ENCODE data around the gene KCNJ1. TPM values are rescaled to one million over a fixed set of nuclear protein-coding genes. Genes with fewer than 3 reads are reported as not detected.

Gene KCNJ1
- total RNA-seq, 4 donors from 2014 or later, result not detected

DNA sequence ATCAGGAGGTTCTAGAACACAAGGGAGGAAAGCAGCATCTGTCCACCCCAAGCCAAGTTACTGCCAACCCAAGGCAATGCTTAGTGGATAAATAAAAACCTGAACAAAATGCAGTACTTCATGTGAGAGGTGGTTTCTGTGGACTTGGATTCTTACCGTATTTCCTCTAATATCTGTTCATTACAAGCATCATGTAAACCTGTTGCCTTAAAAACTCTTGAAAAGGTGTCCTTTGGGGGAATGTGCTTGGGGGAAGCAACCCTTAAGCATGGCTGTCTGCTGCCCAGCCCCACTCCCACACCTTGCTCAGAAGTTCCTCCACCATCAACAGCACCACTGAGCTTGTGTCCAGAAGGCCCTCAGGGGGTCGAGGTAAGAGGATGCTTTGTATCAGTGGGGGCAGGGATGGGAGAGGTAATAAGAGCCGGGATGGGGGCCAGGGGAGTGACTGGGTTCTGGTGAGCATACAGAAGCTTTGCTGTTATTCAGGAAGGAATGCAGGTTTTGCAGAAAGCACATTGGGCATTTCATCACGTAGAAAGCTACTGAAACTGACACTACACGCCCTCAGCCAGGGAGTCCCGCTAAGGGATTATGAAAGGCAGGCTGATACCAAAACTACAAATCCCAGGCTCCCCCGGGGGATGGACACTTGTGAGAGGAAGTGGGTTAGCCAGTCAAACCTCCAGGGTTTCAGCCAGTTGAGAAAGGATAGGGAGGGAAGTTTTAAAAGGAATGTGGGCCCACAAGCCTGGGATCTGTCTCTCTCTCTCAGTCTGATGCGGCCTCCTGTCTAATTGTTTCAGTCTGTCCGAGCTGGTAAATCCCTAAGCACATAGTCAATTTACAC lies 52.0 kb downstream of the KCNJ1 start:
- DNase-seq, result no peak
- H3K4me1 ChIP-seq, result no peaks in the 10 kb centered on the region
- H3K36me3 ChIP-seq, result peaks cover 0 to 8% (median 0%) of the 10 kb centered on the region in 3 donors
- TF ChIP-seq, protein P1, sequence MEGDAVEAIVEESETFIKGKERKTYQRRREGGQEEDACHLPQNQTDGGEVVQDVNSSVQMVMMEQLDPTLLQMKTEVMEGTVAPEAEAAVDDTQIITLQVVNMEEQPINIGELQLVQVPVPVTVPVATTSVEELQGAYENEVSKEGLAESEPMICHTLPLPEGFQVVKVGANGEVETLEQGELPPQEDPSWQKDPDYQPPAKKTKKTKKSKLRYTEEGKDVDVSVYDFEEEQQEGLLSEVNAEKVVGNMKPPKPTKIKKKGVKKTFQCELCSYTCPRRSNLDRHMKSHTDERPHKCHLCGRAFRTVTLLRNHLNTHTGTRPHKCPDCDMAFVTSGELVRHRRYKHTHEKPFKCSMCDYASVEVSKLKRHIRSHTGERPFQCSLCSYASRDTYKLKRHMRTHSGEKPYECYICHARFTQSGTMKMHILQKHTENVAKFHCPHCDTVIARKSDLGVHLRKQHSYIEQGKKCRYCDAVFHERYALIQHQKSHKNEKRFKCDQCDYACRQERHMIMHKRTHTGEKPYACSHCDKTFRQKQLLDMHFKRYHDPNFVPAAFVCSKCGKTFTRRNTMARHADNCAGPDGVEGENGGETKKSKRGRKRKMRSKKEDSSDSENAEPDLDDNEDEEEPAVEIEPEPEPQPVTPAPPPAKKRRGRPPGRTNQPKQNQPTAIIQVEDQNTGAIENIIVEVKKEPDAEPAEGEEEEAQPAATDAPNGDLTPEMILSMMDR (IDR thresholded peaks at IDR 0.05), result no peak
- no peak for TF ChIP-seq POLR2A (IDR thresholded peaks at IDR 0.05)
- no peak overlapping the region for H3K27ac ChIP-seq
- H3K4me3 ChIP-seq, result no peak overlapping the region
- H3K27me3 ChIP-seq, result no peaks in the 10 kb centered on the region
- H3K9me3 ChIP-seq, result no peaks in the 10 kb centered on the region

DNA sequence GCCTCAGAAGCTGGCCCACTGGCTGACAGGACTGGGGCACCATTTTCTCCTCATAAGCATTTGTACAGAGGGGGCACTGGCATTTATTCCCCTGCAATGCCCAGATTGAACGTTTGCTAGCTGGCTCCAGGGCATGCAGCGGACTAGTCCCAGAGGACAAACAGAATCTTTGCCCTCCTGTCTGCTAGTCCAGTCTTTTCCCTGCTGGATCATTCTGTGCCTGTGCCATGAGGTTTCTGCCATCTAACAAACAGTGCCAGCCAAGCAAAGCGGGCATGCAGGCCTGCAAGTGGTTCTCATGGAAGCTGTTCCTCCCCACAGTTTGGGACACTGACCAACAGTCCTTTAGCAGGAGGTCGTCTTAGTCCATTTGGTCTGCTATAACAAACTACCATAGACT lies 53.4 kb downstream of the KCNJ1 start:
- Histone ChIP-seq H3K9me3 (no peaks in the 10 kb centered on the region), H3K27ac (no peak overlapping the region), H3K4me1 (no peaks in the 10 kb centered on the region), H3K27me3 (no peaks in the 10 kb centered on the region), H3K36me3 (peaks cover 0 to 14% (median 0%) of the 10 kb centered on the region in 3 donors), H3K4me3 (no peak overlapping the region)
- no peak for DNase-seq
- TF ChIP-seq POLR2A (IDR thresholded peaks at IDR 0.05), result no peak
- TF ChIP-seq, protein P1 (IDR thresholded peaks at IDR 0.05), result no peak

DNA sequence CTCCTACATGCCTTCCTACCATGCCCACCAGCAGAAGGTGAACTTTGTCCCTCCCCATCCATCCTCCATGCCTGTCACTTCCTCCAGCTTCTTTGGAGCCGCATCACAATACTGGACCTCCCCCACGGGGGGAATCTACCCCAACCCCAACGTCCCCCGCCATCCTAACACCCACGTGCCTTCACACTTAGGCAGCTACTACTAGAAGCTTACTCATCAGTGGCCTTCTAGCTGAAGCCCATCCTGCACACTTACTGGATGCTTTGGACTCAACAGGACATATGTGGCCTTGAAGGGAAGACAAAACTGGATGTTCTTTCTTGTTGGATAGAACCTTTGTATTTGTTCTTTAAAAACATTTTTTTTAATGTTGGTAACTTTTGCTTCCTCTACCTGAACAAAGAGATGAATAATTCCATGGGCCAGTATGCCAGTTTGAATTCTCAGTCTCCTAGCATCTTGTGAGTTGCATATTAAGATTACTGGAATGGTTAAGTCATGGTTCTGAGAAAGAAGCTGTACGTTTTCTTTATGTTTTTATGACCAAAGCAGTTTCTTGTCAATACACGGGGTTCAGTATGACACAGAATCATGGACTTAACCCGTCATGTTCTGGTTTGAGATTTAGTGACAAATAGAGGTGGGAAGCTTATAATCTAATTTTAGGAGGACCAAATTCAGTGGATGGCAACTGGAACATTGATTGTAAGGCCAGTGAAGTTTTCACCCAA lies 56.1 kb downstream of the KCNJ1 start:
- no peaks in the 10 kb centered on the region for H3K27me3 ChIP-seq
- no peak for DNase-seq
- H3K4me3 ChIP-seq, result no peak overlapping the region
- H3K9me3 ChIP-seq, result no peaks in the 10 kb centered on the region
- H3K36me3 ChIP-seq, result peaks cover 0 to 18% (median 0%) of the 10 kb centered on the region in 3 donors
- no peaks in the 10 kb centered on the region for H3K4me1 ChIP-seq
- TF ChIP-seq POLR2A (IDR thresholded peaks at IDR 0.05), result no peak
- TF ChIP-seq, protein P1 (IDR thresholded peaks at IDR 0.05), result no peak
- no peak overlapping the region for H3K27ac ChIP-seq

DNA sequence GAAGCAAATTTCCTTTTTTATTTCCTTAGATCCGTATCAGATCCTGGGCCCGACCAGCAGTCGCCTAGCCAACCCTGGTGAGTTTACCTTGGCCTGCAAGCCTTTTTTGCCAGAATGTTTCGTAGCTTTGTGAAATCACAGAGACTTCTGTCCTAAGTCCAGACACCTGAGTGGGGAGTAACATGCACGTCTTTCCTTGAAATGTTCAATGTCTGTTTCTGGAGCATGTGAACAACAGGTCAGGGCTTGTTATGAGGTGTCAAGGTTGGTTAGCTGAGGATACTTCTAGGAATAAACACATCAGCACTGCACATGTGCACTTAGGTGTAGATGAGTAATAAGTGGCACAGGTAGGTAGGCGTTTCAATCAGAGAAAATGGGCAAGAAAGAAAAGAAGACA lies 58.0 kb downstream of the KCNJ1 start:
- Histone ChIP-seq H3K4me3 (no peak overlapping the region), H3K9me3 (no peaks in the 10 kb centered on the region), H3K27ac (no peak overlapping the region), H3K4me1 (no peaks in the 10 kb centered on the region), H3K36me3 (peaks cover 0 to 18% (median 0%) of the 10 kb centered on the region in 3 donors), H3K27me3 (no peaks in the 10 kb centered on the region)
- no peak for DNase-seq
- no peak for TF ChIP-seq POLR2A (IDR thresholded peaks at IDR 0.05)

DNA sequence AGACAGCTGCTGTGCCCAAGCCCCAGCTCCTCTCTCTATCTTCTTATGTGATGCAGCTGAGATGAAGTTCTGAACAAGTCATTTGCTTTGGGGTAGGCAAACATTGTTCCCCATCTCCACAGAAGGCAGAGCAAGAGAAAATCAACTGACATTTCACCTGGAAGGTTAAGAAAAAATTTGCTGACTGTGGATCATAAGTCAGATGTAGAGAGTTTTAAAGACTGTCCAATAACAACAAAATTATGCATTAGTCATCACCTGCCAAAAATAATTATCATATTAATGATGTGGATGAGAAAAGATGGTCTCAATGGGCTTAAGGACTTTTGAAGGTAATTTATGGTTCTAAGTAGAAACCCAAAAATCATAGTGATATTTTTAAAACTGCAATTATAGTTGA lies 59.2 kb downstream of the KCNJ1 start:
- no peaks in the 10 kb centered on the region for H3K4me1 ChIP-seq
- DNase-seq, result no peak
- H3K9me3 ChIP-seq, result no peaks in the 10 kb centered on the region
- H3K36me3 ChIP-seq, result peaks cover 0 to 18% (median 0%) of the 10 kb centered on the region in 3 donors
- H3K27ac ChIP-seq, result no peak overlapping the region
- no peaks in the 10 kb centered on the region for H3K27me3 ChIP-seq
- TF ChIP-seq, protein P1 (IDR thresholded peaks at IDR 0.05), result no peak
- no peak for TF ChIP-seq POLR2A (IDR thresholded peaks at IDR 0.05)
- no peak overlapping the region for H3K4me3 ChIP-seq
